ENCODE results near the gene FLNB. TPM values are rescaled to one million over a fixed set of nuclear protein-coding genes. Genes with fewer than 3 reads are reported as not detected.

The FLNB gene
- total and polyA plus RNA-seq, 2 of the 8 experiments (the other 6 are each of a cell fraction or from before 2014, with no cell fraction given): 72.3 to 118 TPM

GRCh38 chr3:58011580-58011979 is 3.4 kb downstream of the FLNB start (continued):
- TF ChIP-seq MAFK (IDR thresholded peaks at IDR 0.05; ENCODE audit: low read depth, low read length) (no peak), MAX (IDR thresholded peaks at IDR 0.05) (no peak), EZH2 (IDR thresholded peaks at IDR 0.05; ENCODE audit: low read depth, low read length, severe bottlenecking) (no peak), ASH2L (IDR thresholded peaks at IDR 0.05; ENCODE audit: low read length) (no peak)
